MM.1S (cell line): Measurements from ENCODE around the gene CHD2.

Experiments
- EZH2 ChIP-seq: fragments of 300-600 bp; sonication (generic); optimal IDR thresholded peaks from 2 replicates; pipeline ENCODE3; 2017; ENCODE audit warnings: low read depth, mild to moderate bottlenecking, antibody characterized with exemption, low read length, mixed read lengths
- EZH2phosphoT487 ChIP-seq: fragments of 300-600 bp; sonication (generic); IDR thresholded peaks from 2 replicates; pipeline ENCODE4 v1.6.1; 2018; ENCODE audit warnings: antibody characterized with exemption, low read length
- TF ChIP-seq, protein P1 (sequence below): fragments of 300-600 bp; sonication (generic); IDR thresholded peaks from 2 replicates; pipeline ENCODE4 v1.5.1; 2016; ENCODE audit warnings: antibody characterized with exemption, low read length, mixed read lengths

DNA sequence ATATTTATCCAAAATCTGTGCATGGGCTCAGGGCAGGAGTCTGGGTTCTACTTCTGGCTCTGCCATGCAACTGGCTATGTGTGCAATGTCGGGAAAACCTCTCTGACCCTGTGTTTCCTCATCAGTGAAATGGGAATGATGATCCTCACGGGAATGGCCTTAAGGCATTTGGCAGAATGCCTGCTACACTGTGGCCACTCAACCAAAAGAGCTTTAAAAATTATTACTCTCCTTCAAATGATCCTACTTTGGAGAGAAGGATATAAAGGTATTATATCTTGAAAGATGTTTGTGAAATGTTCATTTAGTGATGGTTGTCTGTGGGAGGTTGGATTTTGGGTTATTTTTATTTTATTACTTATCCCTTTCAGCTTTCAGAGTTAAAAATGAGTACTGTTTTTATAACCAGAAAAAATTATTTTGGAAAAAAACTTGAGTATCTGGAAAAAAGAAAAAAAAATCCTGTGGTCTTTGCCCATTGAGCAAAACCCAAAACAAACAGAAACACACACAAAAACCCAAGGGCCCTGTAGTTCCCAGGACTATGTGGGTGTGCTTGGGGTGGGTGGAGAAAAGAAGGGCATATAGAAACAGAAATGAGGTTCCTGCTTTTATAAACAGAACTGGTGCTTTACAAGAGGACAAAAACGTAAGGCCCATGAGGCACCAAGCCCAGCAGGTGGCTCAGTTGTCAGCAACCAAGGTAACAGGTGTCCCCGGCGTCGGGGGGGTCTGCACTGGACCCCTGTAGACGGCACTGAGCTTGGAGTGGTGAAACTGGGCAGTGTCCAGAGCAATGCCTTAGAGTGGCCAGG lies 166.9 kb downstream of the CHD2 start:
- TF ChIP-seq, protein P1, sequence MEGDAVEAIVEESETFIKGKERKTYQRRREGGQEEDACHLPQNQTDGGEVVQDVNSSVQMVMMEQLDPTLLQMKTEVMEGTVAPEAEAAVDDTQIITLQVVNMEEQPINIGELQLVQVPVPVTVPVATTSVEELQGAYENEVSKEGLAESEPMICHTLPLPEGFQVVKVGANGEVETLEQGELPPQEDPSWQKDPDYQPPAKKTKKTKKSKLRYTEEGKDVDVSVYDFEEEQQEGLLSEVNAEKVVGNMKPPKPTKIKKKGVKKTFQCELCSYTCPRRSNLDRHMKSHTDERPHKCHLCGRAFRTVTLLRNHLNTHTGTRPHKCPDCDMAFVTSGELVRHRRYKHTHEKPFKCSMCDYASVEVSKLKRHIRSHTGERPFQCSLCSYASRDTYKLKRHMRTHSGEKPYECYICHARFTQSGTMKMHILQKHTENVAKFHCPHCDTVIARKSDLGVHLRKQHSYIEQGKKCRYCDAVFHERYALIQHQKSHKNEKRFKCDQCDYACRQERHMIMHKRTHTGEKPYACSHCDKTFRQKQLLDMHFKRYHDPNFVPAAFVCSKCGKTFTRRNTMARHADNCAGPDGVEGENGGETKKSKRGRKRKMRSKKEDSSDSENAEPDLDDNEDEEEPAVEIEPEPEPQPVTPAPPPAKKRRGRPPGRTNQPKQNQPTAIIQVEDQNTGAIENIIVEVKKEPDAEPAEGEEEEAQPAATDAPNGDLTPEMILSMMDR: no peak
- TF ChIP-seq EZH2: no peak
- no peak for TF ChIP-seq EZH2phosphoT487
